PC-3 (cell line): ENCODE data around the gene CHP2.

Source experiments
- EZH2 ChIP-seq: fragments of 300-600 bp; sonication (generic); IDR thresholded peaks from one replicate; pipeline ENCODE4 v1.6.1; 2017; ENCODE audit warnings: antibody characterized with exemption, mild to moderate bottlenecking, low read length; ENCODE audit not compliant: unreplicated experiment
- TF ChIP-seq, protein P1 (sequence below): fragments of 300-600 bp; sonication (generic); conservative IDR thresholded peaks from 2 replicates; pipeline ENCODE4 v1.5.1; 2017; ENCODE audit warnings: antibody characterized with exemption, low read depth, mild to moderate bottlenecking, low read length

- TF ChIP-seq, protein P1, sequence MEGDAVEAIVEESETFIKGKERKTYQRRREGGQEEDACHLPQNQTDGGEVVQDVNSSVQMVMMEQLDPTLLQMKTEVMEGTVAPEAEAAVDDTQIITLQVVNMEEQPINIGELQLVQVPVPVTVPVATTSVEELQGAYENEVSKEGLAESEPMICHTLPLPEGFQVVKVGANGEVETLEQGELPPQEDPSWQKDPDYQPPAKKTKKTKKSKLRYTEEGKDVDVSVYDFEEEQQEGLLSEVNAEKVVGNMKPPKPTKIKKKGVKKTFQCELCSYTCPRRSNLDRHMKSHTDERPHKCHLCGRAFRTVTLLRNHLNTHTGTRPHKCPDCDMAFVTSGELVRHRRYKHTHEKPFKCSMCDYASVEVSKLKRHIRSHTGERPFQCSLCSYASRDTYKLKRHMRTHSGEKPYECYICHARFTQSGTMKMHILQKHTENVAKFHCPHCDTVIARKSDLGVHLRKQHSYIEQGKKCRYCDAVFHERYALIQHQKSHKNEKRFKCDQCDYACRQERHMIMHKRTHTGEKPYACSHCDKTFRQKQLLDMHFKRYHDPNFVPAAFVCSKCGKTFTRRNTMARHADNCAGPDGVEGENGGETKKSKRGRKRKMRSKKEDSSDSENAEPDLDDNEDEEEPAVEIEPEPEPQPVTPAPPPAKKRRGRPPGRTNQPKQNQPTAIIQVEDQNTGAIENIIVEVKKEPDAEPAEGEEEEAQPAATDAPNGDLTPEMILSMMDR = no peak
- no peak for TF ChIP-seq EZH2
Observed at GRCh38 chr16:23710008-23710407, 44.8 kb upstream of the CHP2 start.
